ENCODE measurements around the gene OTOS. TPM values are rescaled to one million over a fixed set of nuclear protein-coding genes. Genes with fewer than 3 reads are reported as not detected.

The OTOS gene
- total and polyA plus RNA-seq, 2 of the 13 experiments (the other 11 are each of a cell fraction or from before 2014, with no cell fraction given), result not detected

DNA sequence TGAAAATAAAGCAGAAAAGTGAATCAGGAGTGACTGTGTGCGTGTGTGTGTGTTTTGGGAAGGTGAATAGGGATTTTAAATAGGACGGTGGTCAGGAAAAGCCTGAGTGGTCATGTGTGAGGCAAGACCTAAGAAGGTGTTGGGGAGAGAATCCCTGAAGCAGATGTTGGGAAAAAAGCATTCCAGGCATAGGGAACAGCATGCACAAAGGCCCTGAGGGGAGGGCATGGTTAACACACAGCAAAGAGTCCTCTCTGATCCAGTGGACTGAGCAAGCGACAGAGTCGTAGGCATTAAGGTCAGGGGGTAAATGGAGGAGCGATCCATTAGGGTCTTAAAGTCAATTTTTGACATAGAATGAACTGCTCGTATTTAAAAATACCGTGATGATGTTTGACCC is 34.0 kb upstream of the OTOS start:
- 10% methylated on average over 7 of the region's 7 CpGs for WGBS (ENCODE audit: low lambda C conversion rate)
- DNase-seq (ENCODE audit: low spot score) (no peak), FAIRE-seq (no peak), ATAC-seq (no peak)
- no peaks in the 10 kb centered on the region for H3K9me3 ChIP-seq (ENCODE audit: low read length)
- no peak overlapping the region for H3K4me3 ChIP-seq (replicated peaks in 1 of 3; ENCODE audit: insufficient read depth in 1 of 3, low read depth in 2 of 3, low read length in 3 of 3)
- BruUV-seq (replicated peaks), result no TSS peak
- ChIA-PET CTCF (ENCODE audit: low intra/inter-chr PET ratio, low total read pairs) (no interaction called here), POLR2A (no interaction called here)
- H3K36me3 ChIP-seq (replicated peaks in 1 of 2; ENCODE audit: control insufficient read depth in 1 of 2, insufficient read depth in 2 of 2, low read length in 2 of 2), result no peaks in the 10 kb centered on the region
- H3K27ac ChIP-seq (ENCODE audit: extremely low read length, insufficient read depth, low read length), result no peak overlapping the region
- H3K27me3 ChIP-seq (ENCODE audit: control insufficient read depth in 1 of 2, insufficient read depth in 2 of 2, low read length in 2 of 2), result peaks cover 4 to 73% of the 10 kb centered on the region in 2 experiments; a peak in 4 of 5 replicates
- H2AFZ ChIP-seq (ENCODE audit: low read length), result no peak overlapping the region
- H3K79me2 ChIP-seq (ENCODE audit: insufficient read depth, low read length), result no peaks in the 10 kb centered on the region
- no peak overlapping the region for H3K4me2 ChIP-seq (ENCODE audit: low read depth, low read length)
- in situ Hi-C loops (cut with HindIII; ENCODE audit: extremely low pct_ligation_motif_present, low pct_unique_long_range_greater_than_20kb), result no loop called here
- intact Hi-C loops (cut with micrococcal nuclease; ENCODE audit: unreplicated experiment), result no loop called here
- H3K4me1 ChIP-seq (ENCODE audit: insufficient read depth, low read length), result no peaks in the 10 kb centered on the region
- no peak overlapping the region for H3K9ac ChIP-seq (ENCODE audit: insufficient read depth, low read depth, low read length)
- no peaks in the 10 kb centered on the region for H4K20me1 ChIP-seq (ENCODE audit: insufficient read depth, low read length)
- no peak for TF ChIP-seq CHCHD3 (CRISPR knock-in tag; IDR thresholded peaks at IDR 0.05)
- no peak for TF ChIP-seq TOPORS (CRISPR knock-in tag; IDR thresholded peaks at IDR 0.05)
- TF ChIP-seq CCAR2 (optimal IDR thresholded peaks at IDR 0.05; ENCODE audit: low read depth, low read length), result no peak
- no peak for TF ChIP-seq ZNF552 (CRISPR knock-in tag; IDR thresholded peaks at IDR 0.05; ENCODE audit: borderline replicate concordance)
- TF ChIP-seq ZNF784 (CRISPR knock-in tag; IDR thresholded peaks at IDR 0.05; ENCODE audit: borderline replicate concordance), result no peak
- TF ChIP-seq ZUFSP (CRISPR knock-in tag; IDR thresholded peaks at IDR 0.05; ENCODE audit: borderline replicate concordance), result no peak
- no peak for TF ChIP-seq ZNF101 (CRISPR knock-in tag; IDR thresholded peaks at IDR 0.05; ENCODE audit: borderline replicate concordance, low read depth)
- no peak for TF ChIP-seq ZNF382 (CRISPR knock-in tag; IDR thresholded peaks at IDR 0.05; ENCODE audit: borderline replicate concordance)
- no peak for TF ChIP-seq ZBTB20 (CRISPR knock-in tag; IDR thresholded peaks at IDR 0.05; ENCODE audit: borderline replicate concordance, low read depth)
- TF ChIP-seq REST (IDR thresholded peaks at IDR 0.05; ENCODE audit: borderline replicate concordance in 1 of 2, low read depth in 1 of 2, low read length in 2 of 2), result no peak
- TF ChIP-seq E2F2 (CRISPR knock-in tag; IDR thresholded peaks at IDR 0.05; ENCODE audit: borderline replicate concordance), result no peak
- no peak for TF ChIP-seq KLF13 (CRISPR knock-in tag; IDR thresholded peaks at IDR 0.05)
- TF ChIP-seq, protein P1, sequence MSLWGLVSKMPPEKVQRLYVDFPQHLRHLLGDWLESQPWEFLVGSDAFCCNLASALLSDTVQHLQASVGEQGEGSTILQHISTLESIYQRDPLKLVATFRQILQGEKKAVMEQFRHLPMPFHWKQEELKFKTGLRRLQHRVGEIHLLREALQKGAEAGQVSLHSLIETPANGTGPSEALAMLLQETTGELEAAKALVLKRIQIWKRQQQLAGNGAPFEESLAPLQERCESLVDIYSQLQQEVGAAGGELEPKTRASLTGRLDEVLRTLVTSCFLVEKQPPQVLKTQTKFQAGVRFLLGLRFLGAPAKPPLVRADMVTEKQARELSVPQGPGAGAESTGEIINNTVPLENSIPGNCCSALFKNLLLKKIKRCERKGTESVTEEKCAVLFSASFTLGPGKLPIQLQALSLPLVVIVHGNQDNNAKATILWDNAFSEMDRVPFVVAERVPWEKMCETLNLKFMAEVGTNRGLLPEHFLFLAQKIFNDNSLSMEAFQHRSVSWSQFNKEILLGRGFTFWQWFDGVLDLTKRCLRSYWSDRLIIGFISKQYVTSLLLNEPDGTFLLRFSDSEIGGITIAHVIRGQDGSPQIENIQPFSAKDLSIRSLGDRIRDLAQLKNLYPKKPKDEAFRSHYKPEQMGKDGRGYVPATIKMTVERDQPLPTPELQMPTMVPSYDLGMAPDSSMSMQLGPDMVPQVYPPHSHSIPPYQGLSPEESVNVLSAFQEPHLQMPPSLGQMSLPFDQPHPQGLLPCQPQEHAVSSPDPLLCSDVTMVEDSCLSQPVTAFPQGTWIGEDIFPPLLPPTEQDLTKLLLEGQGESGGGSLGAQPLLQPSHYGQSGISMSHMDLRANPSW (CRISPR knock-in tag; IDR thresholded peaks at IDR 0.05; ENCODE audit: borderline replicate concordance), result no peak
- TF ChIP-seq RBAK (CRISPR knock-in tag; IDR thresholded peaks at IDR 0.05), result no peak
